ENCODE data around the gene PLA2G4A. TPM values are rescaled to one million over a fixed set of nuclear protein-coding genes. Genes with fewer than 3 reads are reported as not detected.

PLA2G4A gene
- total RNA-seq, 1 experiment from 2014 or later, result 0.39 TPM

- Histone ChIP-seq H2AFZ (ENCODE audit: low read length) (no peak overlapping the region), H3K23ac (ENCODE audit: insufficient read length, low read depth, low read length) (no peak overlapping the region), H2AK5ac (ENCODE audit: insufficient read length, low read length) (no peak overlapping the region), H3K9ac (ENCODE audit: extremely low read depth, insufficient read length, low read length) (no peak overlapping the region), H2BK120ac (ENCODE audit: low read depth, low read length, poor library complexity, severe bottlenecking) (no peak overlapping the region), H3K4me2 (ENCODE audit: insufficient read depth, insufficient read length, low read length) (no peak overlapping the region), H3K4me1 (ENCODE audit: insufficient read depth, low read length) (no peaks in the 10 kb centered on the region), H2BK20ac (ENCODE audit: low read depth, low read length, poor library complexity, severe bottlenecking) (no peak overlapping the region), H4K5ac (ENCODE audit: insufficient read length, low read depth, low read length) (no peak overlapping the region), H3K27me3 (ENCODE audit: insufficient read depth, low read length) (no peaks in the 10 kb centered on the region), H3K79me2 (ENCODE audit: insufficient read depth, low read length) (no peaks in the 10 kb centered on the region), H3K79me1 (ENCODE audit: insufficient read depth, low read depth, low read length, poor library complexity, severe bottlenecking) (no peaks in the 10 kb centered on the region), H4K8ac (replicated peaks; ENCODE audit: insufficient read length, low read depth, low read length) (no peak overlapping the region), H3K27ac (ENCODE audit: insufficient read length, low read depth, low read length) (no peak overlapping the region), H3K9me3 (ENCODE audit: control insufficient read depth, low read depth, low read length) (no peaks in the 10 kb centered on the region), H4K20me1 (ENCODE audit: control insufficient read depth, insufficient read depth, insufficient read length) (no peaks in the 10 kb centered on the region), H2BK15ac (ENCODE audit: low read depth, low read length) (no peak overlapping the region), H3T11ph (ENCODE audit: low read length) (no peak overlapping the region), H3K56ac (ENCODE audit: insufficient read length, low read depth, low read length) (no peak overlapping the region), H3K23me2 (ENCODE audit: insufficient read length, low read depth, low read length, poor library complexity, severe bottlenecking) (no peaks in the 10 kb centered on the region), H2BK5ac (ENCODE audit: insufficient read length, low read length) (no peak overlapping the region), H3K14ac (ENCODE audit: insufficient read depth, low read length) (no peak overlapping the region), H4K91ac (ENCODE audit: insufficient read length, low read depth, low read length) (no peak overlapping the region), H2BK12ac (ENCODE audit: insufficient read length, low read depth, low read length) (no peak overlapping the region), H3K4ac (ENCODE audit: low read depth, low read length) (no peak overlapping the region), H3K18ac (ENCODE audit: insufficient read length, low read depth, low read length) (no peak overlapping the region)
- TF ChIP-seq CTCF (conservative IDR thresholded peaks at IDR 0.05), result no peak
- H3K9me3 Mint-ChIP-seq, result no peaks in the 10 kb centered on the region
- no peak overlapping the region for H3K4me3 Mint-ChIP-seq
- no peak overlapping the region for H3K27ac Mint-ChIP-seq
- no peak for DNase-seq
- no peaks in the 10 kb centered on the region; the same call in 1 of the 2 replicates for H3K27me3 Mint-ChIP-seq (ENCODE audit: low read depth)
- no CpG with 5 or more reads among the region's 1 CpG for WGBS (ENCODE audit: extremely low coverage, insufficient read length, low lambda C conversion rate)
- no peaks in the 10 kb centered on the region for H3K36me3 Mint-ChIP-seq (ENCODE audit: insufficient read depth in 1 of 3, low read depth in 3 of 3)
- H3K4me1 Mint-ChIP-seq, result no peaks in the 10 kb centered on the region
Measured at GRCh38 chr1:186864296-186864695, 35.5 kb downstream of the PLA2G4A start.
